T-helper 2 cell treated with Interferon-gamma antibody and Interleukin-4, amounts not matched to agents 100 ng/mL and 5 ng/mL, for 36 hours (primary cell): ENCODE results near the gene ZNF521. TPM values are rescaled to one million over a fixed set of nuclear protein-coding genes. Genes with fewer than 3 reads are reported as not detected.

Experiments
- intact Hi-C: fragments of 100-400 bp; cut with micrococcal nuclease; formaldehyde crosslinking; loops from one replicate; pipeline ENCODE4 v1.15.1; 2023
- total RNA-seq: library from RNA; stranded (reverse); gene quantifications from 2 replicates; pipeline ENCODE4 v1.2.3, GENCODE V29; 2022

Gene ZNF521
- total RNA-seq, 1 donor from 2014 or later, result not detected

DNA sequence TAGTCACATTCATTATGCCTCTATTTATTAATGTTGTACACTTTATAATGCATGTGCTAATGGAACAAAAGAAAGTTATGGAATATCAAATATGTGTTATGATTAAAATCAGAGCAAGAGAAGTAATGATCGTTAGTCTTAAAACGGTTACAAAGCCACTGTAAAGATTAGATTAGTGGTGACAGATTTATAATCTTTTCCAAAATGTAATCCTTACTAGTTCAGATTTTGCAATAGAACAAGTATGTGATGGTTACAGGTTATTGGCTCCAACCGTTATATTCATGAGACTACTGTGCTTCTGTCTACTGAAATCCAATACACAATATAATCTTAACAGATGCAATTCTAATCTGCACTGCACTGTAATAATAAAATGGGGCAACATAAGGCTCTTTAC is 180.6 kb downstream of the ZNF521 start:
- intact Hi-C loops, result no loop called here

DNA sequence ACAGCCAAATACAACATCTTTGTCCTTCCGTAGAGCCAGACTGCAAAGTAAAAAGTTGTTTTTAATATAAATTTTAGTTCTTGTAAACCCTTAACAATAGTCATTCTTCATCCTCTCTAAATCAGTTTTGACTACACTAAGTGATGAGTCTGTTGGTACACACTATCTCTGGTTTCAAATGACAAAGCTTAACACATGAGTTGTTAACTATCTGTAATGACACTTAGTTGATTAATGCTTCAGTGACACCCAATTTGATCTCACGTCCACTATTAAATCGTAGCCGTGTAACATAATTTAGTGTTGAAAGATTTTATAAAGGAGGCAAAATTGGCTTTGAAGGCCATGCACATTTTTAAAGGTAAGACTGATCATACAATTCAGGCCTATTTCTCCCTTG is 181.6 kb downstream of the ZNF521 start:
- intact Hi-C loops, result no loop called here

DNA sequence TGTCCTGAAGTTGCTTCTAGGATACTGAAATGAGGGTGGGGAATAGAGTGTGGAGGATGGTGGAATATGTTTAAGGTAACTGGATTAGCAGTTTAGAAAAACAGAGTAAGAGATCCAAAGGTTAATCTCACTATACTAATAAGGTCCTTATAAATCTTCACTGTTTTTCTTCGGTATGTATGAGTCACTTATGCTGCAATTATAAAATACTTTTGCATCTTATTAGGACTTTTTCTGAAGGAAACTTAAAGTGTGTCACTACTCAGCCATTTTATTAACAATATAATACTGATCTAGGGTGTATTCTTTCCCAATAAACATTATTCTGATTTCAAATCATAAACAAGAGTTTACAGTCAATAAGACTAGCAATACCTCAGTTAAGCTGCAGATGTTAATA is 182.3 kb downstream of the ZNF521 start:
- intact Hi-C loops, result no loop called here

DNA sequence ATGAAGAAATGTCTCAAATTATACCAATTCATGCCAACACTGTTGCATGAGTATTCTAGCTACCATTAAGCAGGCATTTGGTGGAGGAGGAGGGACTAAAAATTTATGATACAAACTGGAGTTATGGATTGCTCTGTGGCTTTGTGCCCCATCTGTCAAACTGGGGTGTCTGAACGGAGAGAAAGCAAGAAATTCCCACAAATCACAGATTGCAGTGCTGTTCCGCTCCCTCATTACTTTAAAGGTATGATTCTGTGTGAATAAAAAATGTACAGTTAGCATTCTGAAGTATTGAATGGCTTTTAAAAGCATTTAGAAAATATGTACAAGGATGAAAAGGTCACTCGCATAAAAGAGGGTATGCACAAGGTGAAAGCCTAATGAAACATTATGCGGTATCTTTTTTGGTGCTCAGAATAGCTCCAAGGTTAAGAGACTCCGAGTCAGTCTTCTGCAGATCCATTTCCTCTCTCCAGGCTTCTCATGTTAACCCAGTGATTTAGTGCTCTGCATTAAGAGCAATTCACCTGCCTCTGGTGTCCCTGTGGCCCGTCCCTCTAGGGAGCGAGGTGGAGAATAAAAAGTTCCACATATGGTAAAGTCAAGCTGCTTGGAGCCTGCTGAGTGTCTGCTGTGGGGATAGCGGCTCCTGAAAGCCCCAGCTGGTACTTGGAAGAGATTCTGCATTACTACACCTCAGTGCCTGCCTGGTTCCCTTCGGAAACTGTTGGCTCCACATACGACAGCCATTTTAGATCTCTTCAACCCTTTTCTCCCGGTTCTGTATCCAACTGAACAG is 184.2 kb downstream of the ZNF521 start:
- intact Hi-C loops, result no loop called here

DNA sequence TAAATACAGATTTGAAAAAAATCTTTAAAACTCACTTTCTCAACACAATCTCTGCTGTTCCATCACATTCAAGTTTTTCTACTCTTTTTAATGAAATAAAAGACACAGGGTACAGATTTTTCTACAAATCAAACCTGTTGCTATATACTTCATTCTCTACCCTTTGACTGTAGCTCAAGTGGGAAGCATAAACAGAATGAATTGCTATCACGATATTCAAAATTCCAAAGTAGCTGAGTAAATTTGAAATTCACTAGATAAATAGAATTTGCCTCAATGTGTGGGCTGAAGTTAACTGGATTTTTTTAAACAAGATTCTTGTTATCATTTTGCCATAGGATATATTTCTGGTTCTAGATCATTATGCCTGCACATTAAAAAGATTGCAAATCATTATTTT is 185.9 kb downstream of the ZNF521 start:
- intact Hi-C loops, result no loop called here

DNA sequence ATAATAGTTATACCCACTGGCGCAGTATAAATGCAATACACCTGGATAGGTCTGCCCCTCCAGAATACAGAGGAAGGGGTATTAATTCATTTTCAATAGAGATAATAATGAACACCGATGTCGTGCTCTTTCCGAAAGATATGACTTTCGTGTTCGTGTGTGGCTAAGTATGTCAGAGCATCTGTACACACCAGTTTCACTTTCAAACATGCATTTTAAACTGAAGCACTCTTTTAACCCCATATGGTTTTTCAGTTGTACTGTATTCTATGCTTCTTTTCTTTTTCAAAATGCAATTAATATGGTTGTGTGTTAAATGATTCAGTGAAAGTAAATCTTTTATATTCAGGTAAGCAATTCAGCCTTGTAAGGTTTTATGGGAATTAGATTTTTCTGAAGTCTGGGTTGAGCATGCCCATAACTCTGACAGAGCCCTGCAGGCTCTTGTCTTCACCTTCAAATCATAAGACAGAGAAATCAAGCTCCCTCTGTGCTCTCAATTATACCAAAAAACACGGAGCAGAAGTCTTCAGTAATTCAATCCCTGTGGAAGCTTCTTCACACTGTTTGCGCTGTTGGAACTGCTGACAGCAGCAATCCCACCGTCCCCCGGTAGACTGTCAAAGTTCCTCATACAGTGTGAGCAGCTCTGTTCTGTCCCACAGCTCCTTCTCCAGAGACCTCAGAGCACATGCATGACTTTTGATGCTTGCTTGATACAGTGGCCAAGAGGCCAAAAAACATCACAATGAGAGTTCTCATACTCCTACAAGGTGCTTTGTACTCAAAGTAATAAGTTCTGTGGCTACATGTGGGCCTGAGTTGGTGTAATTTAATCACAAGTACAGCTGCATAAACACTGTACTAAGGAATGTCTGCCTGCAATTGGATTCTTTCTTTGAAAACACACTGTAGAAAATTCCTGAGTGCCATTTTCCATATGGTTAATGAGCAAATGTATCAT is 186.8 kb downstream of the ZNF521 start:
- intact Hi-C loops, result no loop called here

DNA sequence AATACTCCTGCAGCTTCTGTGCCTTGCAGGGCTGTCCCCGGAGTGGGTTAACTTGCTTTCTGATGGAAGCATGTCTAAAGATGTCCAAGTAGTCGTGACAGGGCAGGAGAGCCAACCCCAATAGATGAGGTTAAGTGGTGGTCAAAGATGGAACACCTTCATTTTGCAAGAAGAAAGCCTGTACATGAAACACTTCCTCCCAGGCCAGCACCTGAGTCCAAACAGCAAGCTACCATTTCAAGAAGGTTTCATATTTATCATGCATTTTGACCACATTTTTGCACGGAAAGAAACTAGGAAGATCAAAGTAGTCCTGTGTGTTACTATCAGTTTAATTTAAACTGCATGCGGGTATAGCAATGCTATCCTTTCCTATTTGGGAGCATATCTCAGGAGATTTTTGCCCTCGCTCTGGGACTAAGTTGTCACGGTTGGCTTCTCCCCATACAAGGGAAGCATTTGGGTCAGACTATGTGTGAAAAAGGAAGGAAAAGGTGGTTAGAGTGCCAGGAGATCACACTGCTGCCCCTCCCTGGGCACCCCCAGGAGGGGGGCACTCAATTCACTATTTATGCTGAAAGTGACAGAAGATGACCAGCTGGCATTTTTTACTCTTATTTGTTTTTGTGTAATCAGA is 187.6 kb downstream of the ZNF521 start:
- intact Hi-C loops, result no loop called here

DNA sequence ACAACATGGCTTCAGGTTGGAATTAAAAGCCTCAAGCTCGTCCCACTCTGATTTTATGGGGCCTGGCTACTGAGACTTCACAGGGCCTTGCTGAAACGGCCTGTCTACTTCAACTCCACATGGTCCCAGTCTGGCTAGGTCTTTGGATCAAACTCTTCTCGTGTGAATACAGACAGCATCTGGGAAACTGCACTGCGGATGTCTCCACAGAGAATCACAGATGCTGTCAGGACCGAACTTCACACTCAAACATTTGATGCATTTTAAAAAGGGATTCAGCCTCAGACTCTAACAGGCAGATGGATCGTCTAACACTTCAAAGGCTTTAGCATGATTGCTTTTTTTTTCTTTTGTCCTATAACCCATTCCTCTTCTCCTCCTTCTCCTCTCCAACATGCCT is 198.5 kb downstream of the ZNF521 start:
- intact Hi-C loops, result no loop called here

DNA sequence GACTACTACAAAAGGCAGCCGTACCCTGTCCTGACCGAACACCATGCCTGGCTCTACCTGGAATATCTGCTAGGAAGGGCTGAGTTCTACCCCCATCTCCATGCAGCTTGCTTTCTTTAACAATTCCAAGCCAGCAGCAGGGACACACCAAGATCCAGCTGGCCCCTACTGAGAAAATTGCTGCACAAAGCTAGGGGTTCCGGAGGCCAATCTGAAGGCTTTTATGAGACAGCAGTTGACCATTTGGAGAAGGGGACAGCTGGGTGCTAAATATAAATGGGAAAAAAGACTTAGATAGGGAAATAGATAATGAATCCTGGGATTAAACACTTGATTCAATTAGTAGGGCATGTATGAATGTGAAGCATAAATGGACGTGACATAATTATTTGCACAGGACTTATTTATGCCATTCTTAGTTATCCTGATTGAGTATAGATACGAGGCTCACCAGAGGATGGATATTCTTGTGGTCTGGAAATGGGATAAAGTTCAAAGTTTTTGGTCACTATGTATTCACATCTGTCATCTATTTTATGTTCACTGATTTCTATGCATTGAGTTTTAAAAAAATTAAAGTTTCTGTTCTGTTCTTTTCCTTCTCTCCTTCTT is 204.0 kb downstream of the ZNF521 start:
- intact Hi-C loops, result no loop called here

DNA sequence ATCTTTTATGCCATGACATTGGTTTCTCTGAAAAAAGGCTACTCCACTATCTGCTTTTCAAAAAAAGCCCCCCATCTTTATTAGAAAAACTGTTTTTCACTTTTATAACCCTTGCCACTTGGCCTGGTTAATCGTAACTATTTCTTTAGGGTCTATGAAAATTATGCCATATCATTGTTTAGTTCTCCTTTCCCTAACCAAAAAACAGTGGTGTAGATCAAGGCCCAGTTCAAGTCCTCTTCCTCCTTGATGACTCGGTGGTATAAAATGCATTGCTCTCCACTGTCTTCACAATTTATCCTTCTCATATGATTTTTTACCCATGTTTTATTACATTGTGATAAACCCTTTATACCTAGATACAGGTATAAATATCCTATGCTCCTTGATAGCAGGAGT is 205.5 kb downstream of the ZNF521 start:
- intact Hi-C loops, result no loop called here

DNA sequence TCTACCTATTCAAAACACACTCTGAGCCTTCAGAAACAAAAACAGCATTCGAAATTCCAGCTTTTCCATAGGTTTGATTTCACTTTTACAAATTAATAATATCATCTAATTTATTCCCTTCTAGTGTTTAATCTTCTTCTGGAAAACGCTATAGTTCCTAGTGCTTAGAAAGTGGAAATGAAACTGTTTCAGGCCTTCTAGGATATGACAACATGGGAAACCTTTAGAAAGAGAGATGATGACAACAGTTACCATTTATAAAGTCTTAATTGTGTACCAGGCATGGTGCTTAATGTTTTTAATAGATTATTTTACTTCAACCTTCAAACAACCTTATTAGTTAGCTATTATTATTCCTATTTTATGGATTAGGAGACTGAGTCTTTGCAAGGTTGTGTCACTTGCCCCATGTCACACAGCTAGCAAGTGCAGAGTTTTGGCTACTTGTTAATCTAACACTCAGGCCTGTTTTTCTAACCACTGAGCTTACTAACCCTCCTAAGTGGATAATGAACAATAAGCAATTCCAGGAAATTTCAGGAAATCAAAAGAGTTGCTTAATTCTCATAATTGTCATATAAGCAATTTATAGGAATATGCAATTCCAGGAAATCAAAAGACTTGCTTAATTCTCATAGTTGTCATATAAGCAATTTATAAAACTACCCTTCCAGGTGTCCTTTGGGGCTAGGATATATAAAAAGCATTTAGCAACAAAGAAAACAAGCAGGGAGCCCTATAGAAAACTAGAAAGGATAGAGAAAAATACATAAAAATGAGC is 206.0 kb downstream of the ZNF521 start:
- intact Hi-C loops, result no loop called here

DNA sequence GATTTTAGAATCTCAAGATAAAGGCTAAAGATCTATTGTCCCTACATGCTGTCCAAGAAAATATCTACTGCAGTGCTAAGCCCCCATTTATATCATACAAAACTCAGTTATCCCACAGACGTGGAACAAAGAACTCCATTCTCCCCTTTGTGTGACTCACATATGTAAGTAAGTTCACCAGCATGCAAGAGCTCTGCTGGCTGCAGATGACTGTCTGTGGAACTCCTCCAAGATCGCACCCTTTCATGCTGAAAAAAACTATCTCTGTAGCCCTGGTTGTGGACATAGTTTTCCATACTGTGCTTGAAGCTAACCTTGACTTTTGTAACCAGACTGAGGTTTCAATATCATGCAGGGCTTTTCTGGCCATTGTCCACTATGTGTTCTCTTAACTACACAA is 207.1 kb downstream of the ZNF521 start:
- intact Hi-C loops, result no loop called here

DNA sequence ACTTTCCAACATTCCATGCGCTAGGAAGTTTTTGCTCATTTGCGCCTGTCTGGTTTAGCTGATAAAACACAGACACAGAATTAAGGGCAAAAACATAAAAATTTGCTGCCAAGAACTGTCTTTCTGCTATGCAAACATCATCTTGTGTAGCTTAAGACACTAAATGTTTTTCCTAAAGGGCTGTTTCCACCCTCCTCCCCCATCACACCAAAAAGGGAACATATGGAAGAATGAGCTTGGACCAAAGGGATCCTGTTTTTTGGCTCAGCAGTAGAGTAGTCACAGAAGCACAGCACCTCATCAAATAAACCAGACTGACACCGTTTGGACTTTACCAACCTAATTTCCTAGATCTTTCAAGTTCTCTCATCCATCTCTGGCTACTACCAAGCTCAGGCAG is 210.1 kb downstream of the ZNF521 start:
- intact Hi-C loops, result no loop called here

DNA sequence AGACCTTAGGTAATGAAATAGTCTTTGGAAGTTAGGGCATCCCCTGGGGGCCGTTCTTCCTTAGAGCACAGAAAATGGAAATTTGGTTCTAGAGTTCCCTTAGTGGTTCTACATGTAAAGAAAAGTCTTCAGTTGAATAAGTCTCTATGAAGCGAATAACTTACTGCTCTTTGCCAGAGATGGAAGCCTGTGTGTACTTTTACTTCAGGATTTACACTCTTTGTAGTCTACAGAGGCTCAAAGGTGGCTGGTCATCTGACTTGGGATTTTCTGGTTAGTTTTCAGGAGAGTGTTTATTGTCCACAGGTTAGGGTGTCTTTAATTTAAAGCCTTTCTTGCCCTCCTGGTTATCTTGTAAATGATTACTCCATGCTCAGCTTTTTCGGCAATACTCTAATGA is 210.6 kb downstream of the ZNF521 start:
- intact Hi-C loops, result no loop called here

DNA sequence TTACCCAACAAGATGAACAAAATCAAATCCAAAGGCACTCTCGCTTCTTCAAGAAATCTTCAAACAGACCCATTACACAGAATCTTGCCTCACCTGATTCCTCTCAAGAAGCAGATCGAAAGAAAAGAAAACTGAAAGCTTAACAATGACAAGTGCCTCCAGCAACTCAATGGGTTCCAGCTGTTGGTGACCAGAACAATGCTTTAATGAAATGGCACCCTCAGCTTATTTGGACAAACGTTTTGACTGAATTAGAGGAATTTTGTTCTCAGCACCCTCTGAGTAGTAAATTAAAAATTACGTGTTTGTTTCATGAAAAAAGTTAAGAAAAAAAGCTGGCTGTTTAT is 211.0 kb downstream of the ZNF521 start:
- intact Hi-C loops, result no loop called here

DNA sequence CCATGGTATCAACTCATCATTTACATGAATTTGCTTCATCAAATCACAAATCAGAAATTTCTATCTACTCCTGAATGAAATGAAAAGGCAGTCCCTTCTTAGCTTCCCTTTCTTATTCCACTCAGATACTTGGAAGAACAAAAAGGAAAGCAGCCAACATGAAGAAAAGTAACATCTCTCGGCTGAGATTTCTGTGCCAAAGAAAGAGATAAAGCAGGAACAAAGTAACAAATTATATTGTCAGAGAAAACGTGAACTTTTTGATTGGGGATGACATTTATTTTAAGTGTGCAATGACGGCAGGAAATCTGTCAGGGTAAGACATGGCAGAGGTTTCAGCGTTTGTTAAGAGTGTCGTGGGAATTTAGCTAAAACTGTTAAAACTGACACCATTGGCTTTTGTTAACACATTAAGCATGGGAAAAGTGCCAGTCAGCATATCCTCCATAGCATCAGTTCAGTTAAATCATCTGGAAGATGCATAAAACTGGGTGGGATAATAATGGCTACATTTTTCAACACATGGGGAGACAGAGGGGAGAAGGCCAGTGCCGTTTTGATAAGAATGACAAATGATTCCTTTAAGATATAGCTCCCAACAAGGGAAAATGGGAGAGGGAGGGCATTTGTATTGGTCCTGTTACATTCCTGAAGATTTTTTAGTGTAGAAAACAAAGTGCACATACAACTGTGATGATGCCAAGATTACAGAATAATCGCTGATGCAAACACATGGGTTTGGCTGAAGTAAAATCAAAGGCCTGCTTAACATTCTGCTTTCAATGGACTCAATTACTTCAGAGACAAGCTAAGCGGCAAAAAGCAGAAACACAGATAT is 211.6 kb downstream of the ZNF521 start:
- intact Hi-C loops, result no loop called here

DNA sequence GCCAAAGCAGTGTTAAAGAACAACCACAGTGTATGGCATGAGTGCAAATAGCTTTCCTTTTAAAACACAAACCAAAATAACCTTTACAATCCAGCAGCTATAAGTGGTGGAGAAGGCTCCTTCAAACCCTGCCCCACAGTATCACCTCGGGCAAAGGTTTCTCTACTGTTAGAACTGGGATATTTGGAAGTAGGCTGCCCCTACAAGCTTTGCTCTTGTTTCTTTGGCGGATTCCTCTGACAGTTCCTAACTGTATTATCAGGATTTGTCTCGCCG is 214.8 kb downstream of the ZNF521 start:
- intact Hi-C loops, result no loop called here

DNA sequence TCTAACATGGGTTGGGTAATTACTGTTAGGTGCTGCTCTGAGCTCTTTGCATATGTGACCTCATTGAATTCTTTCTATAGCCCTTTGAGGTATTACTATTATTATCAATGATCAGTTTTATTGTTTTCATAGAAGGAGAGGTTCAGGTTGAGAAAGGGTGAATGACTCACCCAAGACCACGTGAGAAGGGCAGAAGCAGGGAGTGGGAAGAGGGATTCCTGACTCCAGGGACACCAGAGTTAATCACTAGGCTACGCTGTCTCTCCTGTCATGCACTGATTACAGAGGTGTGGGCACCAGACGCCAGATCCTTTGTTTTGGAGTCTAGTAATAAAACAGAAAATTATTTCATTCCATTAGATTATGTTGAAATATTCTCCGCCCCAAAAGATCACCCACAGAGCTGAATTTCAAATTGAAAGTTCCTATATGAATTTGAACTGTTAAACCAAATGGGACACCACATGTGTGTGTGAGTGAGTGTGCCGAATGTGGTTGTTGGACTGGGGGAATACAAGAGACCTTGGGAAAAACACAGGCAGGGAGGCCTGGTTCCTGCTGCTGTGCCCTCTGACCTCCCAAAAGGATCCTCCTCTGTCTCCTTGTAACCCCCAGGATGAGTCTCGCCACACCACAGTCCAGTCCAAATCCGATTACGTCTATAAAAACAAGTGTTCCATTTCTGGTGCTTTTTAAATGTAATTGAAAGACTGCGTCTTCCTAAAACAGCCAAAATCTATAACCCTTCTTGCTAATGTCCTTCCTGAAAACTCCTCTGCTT is 215.4 kb downstream of the ZNF521 start:
- intact Hi-C loops, result no loop called here

DNA sequence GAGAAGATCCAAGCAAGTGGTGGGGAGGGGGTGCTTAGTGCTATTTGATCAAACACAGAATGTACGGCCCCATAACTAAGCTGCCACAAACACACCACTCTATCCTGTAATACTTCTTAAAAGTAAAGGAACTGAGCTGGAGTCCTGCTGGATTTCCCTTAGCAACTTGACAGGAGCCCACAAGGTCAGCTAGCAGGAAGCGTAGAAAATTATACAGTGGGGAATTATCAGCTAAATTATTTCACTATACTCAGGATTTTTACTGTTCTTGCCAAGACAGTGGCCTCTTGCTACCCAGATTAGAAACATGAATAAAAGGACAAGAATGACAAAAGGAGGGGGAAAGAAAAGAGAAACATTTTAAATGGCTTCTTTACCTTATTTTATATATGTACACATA is 217.1 kb downstream of the ZNF521 start:
- intact Hi-C loops, result no loop called here
